Osteoblast (primary cell): ENCODE data around the gene LENG8. TPM values are rescaled to one million over a fixed set of nuclear protein-coding genes. Genes with fewer than 3 reads are reported as not detected.
A peak's percentile ranks its signal among the peaks of the same experiment; 100 is the strongest.

Experiments
- DNase-seq: peaks from one replicate; pipeline ENCODE4 v3.0.0; 2011; ENCODE audit warnings: low spot score, mixed read lengths; ENCODE audit not compliant: insufficient read length; ENCODE audit errors: missing footprints
- H2AFZ ChIP-seq: 2 replicates; pipeline ENCODE4 v1.6.0; 2011; ENCODE audit warnings: mild to moderate bottlenecking, low read length
- H3K27ac ChIP-seq: 2 replicates; pipeline ENCODE4 v1.5.1; 2011; ENCODE audit warnings: mild to moderate bottlenecking, low read depth, low read length, moderate library complexity
- H3K27me3 ChIP-seq: 2 replicates; pipeline ENCODE4 v1.6.0; 2012; ENCODE audit warnings: mild to moderate bottlenecking, control low read depth, inconsistent platforms, low read length, moderate library complexity; ENCODE audit not compliant: insufficient read depth
- H3K36me3 ChIP-seq: 2 replicates; pipeline ENCODE4 v1.5.1; 2011; ENCODE audit warnings: mild to moderate bottlenecking, low read length, control low read depth, moderate library complexity; ENCODE audit not compliant: insufficient read depth
- H3K4me1 ChIP-seq: 2 replicates; pipeline ENCODE4 v1.5.1; 2011; ENCODE audit warnings: mild to moderate bottlenecking, low read length, control low read depth, moderate library complexity; ENCODE audit not compliant: insufficient read depth
- H3K4me2 ChIP-seq: 2 replicates; pipeline ENCODE4 v1.6.0; 2011; ENCODE audit warnings: mild to moderate bottlenecking, low read length; ENCODE audit not compliant: insufficient read depth
- H3K4me3 ChIP-seq: fragments of 200-600 bp; sonication (generic); 3 replicates; pipeline ENCODE4 v1.5.1; 2012; ENCODE audit warnings: mild to moderate bottlenecking, low read length, inconsistent platforms; ENCODE audit not compliant: insufficient read depth
- H3K79me2 ChIP-seq: 2 replicates; pipeline ENCODE4 v1.6.0; 2012; ENCODE audit warnings: mild to moderate bottlenecking, low read length, control low read depth, inconsistent platforms; ENCODE audit not compliant: insufficient read depth
- H3K9me3 ChIP-seq: 2 replicates; pipeline ENCODE4 v1.5.1; 2011; ENCODE audit warnings: low read depth, low read length, control low read depth
- H4K20me1 ChIP-seq: 2 replicates; pipeline ENCODE4 v1.6.0; 2012; ENCODE audit warnings: mild to moderate bottlenecking, low read length, control low read depth; ENCODE audit not compliant: insufficient read depth
- total RNA-seq: library from RNA; depleted of rRNA; stranded (reverse); fragments of >200 nt; gene quantifications from 2 replicates; pipeline ENCODE4 v1.2.3, GENCODE V29; 2012
- TF ChIP-seq, protein P1 (sequence below): IDR thresholded peaks from 2 replicates; pipeline ENCODE4 v1.5.1; 2011; ENCODE audit warnings: mild to moderate bottlenecking, low read depth, low read length, moderate library complexity; ENCODE audit errors: extremely low read depth

LENG8 gene
- total RNA-seq, 1 donor = 42.3 TPM

- no peak overlapping the region for H3K4me3 ChIP-seq
- no peak overlapping the region for H3K27ac ChIP-seq
- TF ChIP-seq, protein P1, sequence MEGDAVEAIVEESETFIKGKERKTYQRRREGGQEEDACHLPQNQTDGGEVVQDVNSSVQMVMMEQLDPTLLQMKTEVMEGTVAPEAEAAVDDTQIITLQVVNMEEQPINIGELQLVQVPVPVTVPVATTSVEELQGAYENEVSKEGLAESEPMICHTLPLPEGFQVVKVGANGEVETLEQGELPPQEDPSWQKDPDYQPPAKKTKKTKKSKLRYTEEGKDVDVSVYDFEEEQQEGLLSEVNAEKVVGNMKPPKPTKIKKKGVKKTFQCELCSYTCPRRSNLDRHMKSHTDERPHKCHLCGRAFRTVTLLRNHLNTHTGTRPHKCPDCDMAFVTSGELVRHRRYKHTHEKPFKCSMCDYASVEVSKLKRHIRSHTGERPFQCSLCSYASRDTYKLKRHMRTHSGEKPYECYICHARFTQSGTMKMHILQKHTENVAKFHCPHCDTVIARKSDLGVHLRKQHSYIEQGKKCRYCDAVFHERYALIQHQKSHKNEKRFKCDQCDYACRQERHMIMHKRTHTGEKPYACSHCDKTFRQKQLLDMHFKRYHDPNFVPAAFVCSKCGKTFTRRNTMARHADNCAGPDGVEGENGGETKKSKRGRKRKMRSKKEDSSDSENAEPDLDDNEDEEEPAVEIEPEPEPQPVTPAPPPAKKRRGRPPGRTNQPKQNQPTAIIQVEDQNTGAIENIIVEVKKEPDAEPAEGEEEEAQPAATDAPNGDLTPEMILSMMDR = no peak
- no peak overlapping the region for H3K4me2 ChIP-seq
- peaks cover 70% of the 10 kb centered on the region for H3K79me2 ChIP-seq
- no peak overlapping the region for H2AFZ ChIP-seq
- no peaks in the 10 kb centered on the region for H3K9me3 ChIP-seq
- peaks cover 54% of the 10 kb centered on the region for H4K20me1 ChIP-seq
- DNase-seq = peak; percentile 76
- H3K27me3 ChIP-seq = no peaks in the 10 kb centered on the region
- peaks cover 20% of the 10 kb centered on the region for H3K4me1 ChIP-seq
- H3K36me3 ChIP-seq = peaks cover 70% of the 10 kb centered on the region
Observed at GRCh38 chr19:54459282-54460229, 10.6 kb downstream of the LENG8 start.

DNA sequence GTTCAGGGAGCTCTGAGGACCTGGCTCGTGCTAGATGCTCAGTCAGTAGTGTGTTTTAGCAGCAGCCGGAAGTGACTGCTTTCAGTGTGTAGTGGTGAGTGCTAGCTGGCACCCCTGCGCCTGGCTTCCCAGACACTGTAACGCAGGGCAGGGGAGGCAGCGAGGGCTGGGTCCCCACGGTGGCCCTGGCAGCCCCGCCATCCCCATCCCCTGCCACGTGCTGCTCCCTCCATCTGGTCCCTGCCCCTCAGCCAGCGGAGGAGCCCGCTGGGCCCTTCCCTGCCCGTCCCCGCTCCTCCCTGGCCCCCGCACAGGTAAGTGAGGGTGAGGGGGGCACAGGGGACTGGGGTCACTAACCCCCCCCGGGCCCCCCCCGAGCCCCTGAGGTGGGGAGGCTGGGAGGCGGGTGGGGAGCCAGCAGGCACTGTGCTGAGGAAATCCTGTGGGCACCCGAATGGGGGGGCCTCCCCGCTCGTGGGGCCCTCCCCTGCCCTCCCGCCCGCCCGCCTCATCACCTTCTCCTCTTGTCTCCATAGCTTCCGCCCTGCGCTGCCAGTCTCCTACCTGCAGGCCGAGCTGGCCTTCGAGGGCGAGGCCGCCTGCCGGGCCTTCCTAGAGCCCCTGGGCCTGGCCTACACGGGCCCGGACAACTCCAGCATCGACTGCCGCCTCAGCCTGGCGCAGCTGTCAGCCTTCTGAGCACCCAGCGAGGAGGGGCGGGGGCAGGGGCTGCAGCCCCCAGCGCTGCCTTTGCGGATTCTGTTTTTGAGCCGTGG lies 11.4 kb downstream of the LENG8 start:
- Histone ChIP-seq H3K36me3 (peaks cover 61% of the 10 kb centered on the region), H3K9me3 (no peaks in the 10 kb centered on the region), H3K27ac (no peak overlapping the region), H3K79me2 (peaks cover 61% of the 10 kb centered on the region), H3K27me3 (no peaks in the 10 kb centered on the region), H3K4me3 (no peak overlapping the region), H3K4me1 (peaks cover 23% of the 10 kb centered on the region), H2AFZ (no peak overlapping the region), H4K20me1 (peaks cover 46% of the 10 kb centered on the region), H3K4me2 (no peak overlapping the region)
- TF ChIP-seq, protein P1 = no peak
- peak; percentile 83 for DNase-seq

DNA sequence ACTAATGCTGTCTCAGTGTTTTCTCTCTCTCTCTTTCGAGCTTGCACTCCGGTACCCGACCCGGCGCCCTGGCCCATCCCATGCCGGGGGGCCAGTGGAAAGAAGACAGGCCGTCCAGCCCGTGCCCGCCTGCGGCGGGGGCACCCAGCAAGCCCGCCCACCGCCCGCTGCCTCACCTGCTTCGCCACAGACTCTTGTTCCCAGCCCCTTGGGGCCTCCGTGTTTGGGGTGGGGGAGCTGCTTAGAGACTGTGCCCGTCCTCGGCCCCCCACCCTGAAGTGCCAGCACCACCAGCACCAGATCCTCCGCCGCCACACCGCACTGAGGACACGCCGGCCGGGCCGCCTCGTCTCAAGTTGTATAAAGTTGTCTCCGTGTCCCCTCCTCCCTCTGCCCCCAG lies 12.2 kb downstream of the LENG8 start:
- peaks cover 23% of the 10 kb centered on the region for H3K4me1 ChIP-seq
- no peak overlapping the region for H3K4me2 ChIP-seq
- no peaks in the 10 kb centered on the region for H3K9me3 ChIP-seq
- peaks cover 53% of the 10 kb centered on the region for H3K79me2 ChIP-seq
- peak; percentile 52 for DNase-seq
- no peak overlapping the region for H3K4me3 ChIP-seq
- no peaks in the 10 kb centered on the region for H3K27me3 ChIP-seq
- H2AFZ ChIP-seq = no peak overlapping the region
- peaks cover 54% of the 10 kb centered on the region for H3K36me3 ChIP-seq
- TF ChIP-seq, protein P1 = no peak
- H4K20me1 ChIP-seq = peaks cover 42% of the 10 kb centered on the region
- H3K27ac ChIP-seq = no peak overlapping the region

DNA sequence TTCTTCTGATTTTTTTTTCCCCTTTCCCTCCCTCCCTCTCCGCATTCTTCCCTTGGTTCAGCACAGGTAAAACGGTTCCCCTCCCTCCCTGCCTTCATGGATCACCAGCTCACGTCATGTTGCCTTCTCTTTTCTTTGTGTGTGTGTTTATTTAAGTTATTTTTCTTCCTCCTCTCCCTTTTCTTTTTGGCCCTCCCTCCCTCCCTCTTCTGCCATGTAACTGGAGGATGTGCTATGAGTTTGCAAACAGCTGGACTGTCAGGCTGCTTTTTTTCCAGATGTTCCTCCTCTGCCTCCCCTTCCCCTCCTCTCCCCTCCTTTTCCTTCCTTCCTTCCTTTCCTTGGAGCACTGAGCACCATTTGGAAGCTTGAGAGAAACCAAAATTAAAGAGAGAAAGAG lies 12.6 kb downstream of the LENG8 start:
- Histone ChIP-seq H3K27ac (no peak overlapping the region), H3K4me2 (no peak overlapping the region), H3K27me3 (no peaks in the 10 kb centered on the region), H3K79me2 (peaks cover 50% of the 10 kb centered on the region), H2AFZ (no peak overlapping the region), H4K20me1 (peaks cover 38% of the 10 kb centered on the region), H3K9me3 (no peaks in the 10 kb centered on the region), H3K4me1 (peaks cover 23% of the 10 kb centered on the region), H3K4me3 (no peak overlapping the region), H3K36me3 (peaks cover 52% of the 10 kb centered on the region)
- DNase-seq = peak; percentile 50
- TF ChIP-seq, protein P1 = no peak
